ENCODE data around the gene CCDC61.

DNA sequence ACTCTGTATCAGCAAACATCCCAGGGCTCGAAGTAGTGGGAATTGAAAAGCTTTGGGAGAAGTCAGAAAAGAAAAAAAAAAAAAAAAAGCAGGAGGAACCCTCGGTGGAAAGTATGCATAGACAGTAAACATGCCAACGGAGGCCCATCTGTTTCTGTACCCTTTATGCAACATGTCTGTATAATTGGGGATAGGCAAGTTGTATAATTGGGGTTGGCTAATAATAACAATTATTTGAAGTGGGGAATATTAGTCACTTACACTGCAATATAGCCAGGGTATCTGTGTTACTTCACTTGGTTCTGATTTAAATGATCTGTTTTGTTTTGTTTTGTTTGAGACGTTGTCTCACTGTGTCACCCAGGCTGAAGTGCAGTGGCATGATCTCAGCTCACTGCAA lies 57.6 kb downstream of the CCDC61 start:
- no peak for TF ChIP-seq ZFX (IDR thresholded peaks at IDR 0.05; ENCODE audit: borderline replicate concordance)
- TF ChIP-seq CTCF (IDR thresholded peaks at IDR 0.05): no peak
